ENCODE results near the gene RLF.

The RLF gene

GRCh38 chr1:40257688-40258444, 96.7 kb downstream of the RLF start, which contains the start of gene ZMPSTE24:
Gene ZMPSTE24, plus strand, starts transcription at chr1:40258236. Its CDS starts 36 bp downstream, at chr1:40258272.
- peak; percentile 97 for DNase-seq (ENCODE audit: low read depth)
- no peak for TF ChIP-seq CTCF (IDR thresholded peaks at IDR 0.05; ENCODE audit: control insufficient read depth, extremely low read depth, insufficient read depth)
- H3K4me3 ChIP-seq (ENCODE audit: low read depth, low read length): peak within 1 kb of the TSS; percentile 100

GRCh38 chr1:40258445-40258769, 97.2 kb downstream of the RLF start:
- DNase-seq (ENCODE audit: low read depth): no peak
- H3K4me3 ChIP-seq (ENCODE audit: low read depth, low read length): peak overlapping the region; percentile 100
- no peak for TF ChIP-seq CTCF (IDR thresholded peaks at IDR 0.05; ENCODE audit: control insufficient read depth, extremely low read depth, insufficient read depth)

GRCh38 chr1:40264354-40264781, 103.2 kb downstream of the RLF start:
- TF ChIP-seq CTCF (IDR thresholded peaks at IDR 0.05; ENCODE audit: control insufficient read depth, extremely low read depth, insufficient read depth): no peak
- DNase-seq (ENCODE audit: low read depth): no peak
- H3K4me3 ChIP-seq (ENCODE audit: low read depth, low read length): no peak overlapping the region

DNA sequence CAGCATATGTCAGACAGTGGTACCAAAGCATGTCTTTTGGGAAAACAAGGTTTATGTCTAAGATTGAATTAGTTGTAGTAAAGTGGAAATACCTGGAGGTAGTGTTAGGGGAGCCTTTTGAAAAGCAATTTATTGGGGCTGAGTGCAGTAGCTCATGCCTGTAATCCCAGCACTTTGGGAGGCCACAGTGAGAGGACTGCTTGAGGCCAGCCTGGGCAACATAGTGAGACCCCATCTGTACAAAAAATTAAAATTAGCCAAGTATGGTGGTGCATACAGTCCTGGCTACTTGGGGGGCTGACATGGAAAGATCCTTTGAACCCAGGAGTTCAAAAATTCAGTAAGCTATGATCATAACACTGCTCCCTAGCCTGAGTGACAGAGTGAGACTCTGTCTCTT, 104.1 kb downstream of the RLF start:
- H3K4me3 ChIP-seq (ENCODE audit: low read depth, low read length): no peak overlapping the region
- no peak for DNase-seq (ENCODE audit: low read depth)
- TF ChIP-seq CTCF (IDR thresholded peaks at IDR 0.05; ENCODE audit: control insufficient read depth, extremely low read depth, insufficient read depth): no peak

DNA sequence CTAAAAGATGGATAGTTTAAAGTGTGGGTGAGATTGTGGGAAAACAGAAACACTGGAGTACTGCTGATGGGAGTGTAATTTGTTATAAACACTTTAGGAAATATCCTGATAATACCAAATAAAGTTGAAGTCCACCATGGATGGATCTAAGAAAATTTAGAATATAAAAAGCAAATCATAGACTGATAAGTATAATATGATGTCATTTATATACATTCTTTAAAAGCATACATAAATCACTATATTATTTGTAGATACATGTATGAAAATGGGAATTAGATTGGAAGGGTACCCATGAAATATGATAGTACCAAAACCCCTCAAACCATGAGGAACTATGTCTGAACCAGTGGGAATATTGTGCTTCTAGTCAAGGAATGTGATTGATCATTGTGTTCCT, 104.7 kb downstream of the RLF start:
- no peak for DNase-seq (ENCODE audit: low read depth)
- TF ChIP-seq CTCF (IDR thresholded peaks at IDR 0.05; ENCODE audit: control insufficient read depth, extremely low read depth, insufficient read depth): no peak
- H3K4me3 ChIP-seq (ENCODE audit: low read depth, low read length): no peak overlapping the region

DNA sequence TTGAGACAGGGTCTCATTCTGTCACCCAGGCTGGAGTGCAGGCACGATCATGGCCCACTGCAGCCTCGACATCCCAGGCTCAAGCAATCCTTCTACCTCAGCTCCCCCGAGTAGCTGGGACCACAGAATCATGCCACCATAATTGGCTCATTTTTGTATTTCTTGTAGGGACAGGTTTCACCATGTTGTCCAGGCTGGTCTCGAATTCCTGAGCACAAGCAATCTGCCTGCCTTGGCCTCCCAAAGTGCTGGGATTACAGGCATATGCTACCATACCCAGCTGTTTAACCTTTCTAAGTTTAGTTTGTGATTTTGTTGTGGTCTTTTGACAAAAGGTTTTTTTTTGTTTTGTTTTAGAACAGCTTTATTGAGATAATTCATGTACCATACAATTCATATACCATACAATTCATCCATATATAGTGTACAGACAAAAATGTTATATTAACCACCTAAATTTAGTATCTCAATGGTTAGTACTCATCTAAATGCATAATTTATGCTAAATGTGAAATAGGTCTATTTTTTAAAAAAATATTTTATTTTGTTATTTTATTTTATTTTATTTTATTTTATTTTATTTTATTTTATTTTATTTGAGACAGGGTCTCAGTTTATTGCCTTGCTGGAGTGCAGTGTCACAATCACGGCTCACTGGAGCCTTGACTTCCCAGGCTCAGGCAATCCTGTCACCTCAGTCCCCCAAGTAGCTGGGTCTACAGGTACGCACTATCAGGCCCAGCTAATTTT, 105.8 kb downstream of the RLF start:
- no peak for TF ChIP-seq CTCF (IDR thresholded peaks at IDR 0.05; ENCODE audit: control insufficient read depth, extremely low read depth, insufficient read depth)
- DNase-seq (ENCODE audit: low read depth): no peak
- H3K4me3 ChIP-seq (ENCODE audit: low read depth, low read length): no peak overlapping the region

All from LNCaP clone FGC (cell line).